Trophoblast cell (in vitro differentiated cells and primary cell): ENCODE measurements around the gene MRPS31.
"Not testable (repeated sequence)": the region's sequence is repeated elsewhere in the genome, so short reads cannot be mapped to it uniquely, and the experiment has no call there.

Source experiments
- DNase-seq, 2 donors: peaks; one replicate each; pipeline ENCODE4 v3.0.0-alpha.2; 2016
- H2AFZ ChIP-seq: 2 replicates; pipeline ENCODE4 v1.6.1; 2013; ENCODE audit warnings: low read length, moderate library complexity, mild to moderate bottlenecking; ENCODE audit not compliant: insufficient read depth, poor library complexity
- H2AK5ac ChIP-seq: 2 replicates; pipeline ENCODE4 v1.6.1; 2013; ENCODE audit warnings: mild to moderate bottlenecking, low read length
- H2BK120ac ChIP-seq: 2 replicates; pipeline ENCODE4 v1.6.1; 2013; ENCODE audit warnings: low read length, mild to moderate bottlenecking, moderate library complexity; ENCODE audit not compliant: insufficient read depth, poor library complexity
- H2BK12ac ChIP-seq: 2 replicates; pipeline ENCODE4 v1.6.1; 2013; ENCODE audit warnings: mild to moderate bottlenecking, low read length, moderate library complexity
- H2BK5ac ChIP-seq: 2 replicates; pipeline ENCODE4 v1.6.1; 2013; ENCODE audit warnings: low read length, low read depth, moderate library complexity, mild to moderate bottlenecking; ENCODE audit not compliant: poor library complexity
- H3K14ac ChIP-seq: 2 replicates; pipeline ENCODE4 v1.6.1; 2013; ENCODE audit warnings: mild to moderate bottlenecking, low read length
- H3K18ac ChIP-seq: 2 replicates; pipeline ENCODE4 v1.6.1; 2013; ENCODE audit warnings: mild to moderate bottlenecking, low read length
- H3K23ac ChIP-seq: 2 replicates; pipeline ENCODE4 v1.6.1; 2013; ENCODE audit warnings: low read length
- H3K27ac ChIP-seq: 2 replicates; pipeline ENCODE4 v1.5.1; 2013; ENCODE audit warnings: low read depth, mild to moderate bottlenecking, inconsistent platforms, low read length, moderate library complexity
- H3K27me3 ChIP-seq: 2 replicates; pipeline ENCODE4 v1.6.1; 2013; ENCODE audit warnings: inconsistent platforms, mild to moderate bottlenecking, low read length, moderate library complexity; ENCODE audit not compliant: insufficient read depth
- H3K36me3 ChIP-seq, 2 experiments: 1 replicate in 1 of 2; 2 replicates in 1 of 2; pipeline ENCODE4 v1.6.1; 2013; ENCODE audit warnings: low read length in 2 of 2, mild to moderate bottlenecking in 2 of 2, moderate library complexity in 1 of 2; ENCODE audit not compliant: insufficient read depth in 2 of 2, control insufficient read depth in 1 of 2
- H3K4ac ChIP-seq: 2 replicates; pipeline ENCODE4 v1.6.1; 2013; ENCODE audit warnings: low read depth, mild to moderate bottlenecking, low read length, moderate library complexity
- H3K4me1 ChIP-seq, 2 experiments: 1 replicate in 1 of 2; 2 replicates in 1 of 2; pipeline ENCODE4 v1.6.1; 2013; ENCODE audit warnings: low read length in 2 of 2, mild to moderate bottlenecking in 2 of 2, moderate library complexity in 1 of 2; ENCODE audit not compliant: insufficient read depth in 2 of 2, control insufficient read depth in 1 of 2
- H3K4me2 ChIP-seq: 2 replicates; pipeline ENCODE4 v1.6.1; 2013; ENCODE audit warnings: inconsistent platforms, mild to moderate bottlenecking, low read length, moderate library complexity
- H3K4me3 ChIP-seq: 2 replicates; pipeline ENCODE4 v1.5.1; 2013; ENCODE audit warnings: mild to moderate bottlenecking, low read depth, low read length, inconsistent platforms
- H3K79me1 ChIP-seq: one replicate; pipeline ENCODE4 v1.6.1; 2013; ENCODE audit warnings: low read length
- H3K79me2 ChIP-seq: 2 replicates; pipeline ENCODE4 v1.6.1; 2013; ENCODE audit warnings: low read length, mild to moderate bottlenecking; ENCODE audit not compliant: control insufficient read depth, insufficient read depth, poor library complexity
- H3K9ac ChIP-seq: 2 replicates; pipeline ENCODE4 v1.6.1; 2013; ENCODE audit warnings: mild to moderate bottlenecking, low read length
- H3K9me3 ChIP-seq: 2 replicates; pipeline ENCODE4 v1.6.1; 2013; ENCODE audit warnings: low read depth, mild to moderate bottlenecking, control low read depth, inconsistent platforms, low read length; ENCODE audit not compliant: insufficient read depth
- H4K12ac ChIP-seq: 2 replicates; pipeline ENCODE4 v1.6.1; 2013; ENCODE audit warnings: low read depth, mild to moderate bottlenecking, low read length, moderate library complexity
- H4K8ac ChIP-seq: 2 replicates; pipeline ENCODE4 v1.6.1; 2013; ENCODE audit warnings: low read depth, mild to moderate bottlenecking, low read length, moderate library complexity
- H4K91ac ChIP-seq: one replicate; pipeline ENCODE4 v1.6.1; 2013; ENCODE audit warnings: low read depth, mild to moderate bottlenecking, low read length, moderate library complexity
- WGBS: extraction: QIAGEN DNeasy Blood & Tissue Kit; methylation state at CpG from one replicate; pipeline ENCODE4 v1.1.7; 2013; ENCODE audit warnings: missing lambda C conversion rate; ENCODE audit not compliant: insufficient read length, insufficient coverage; ENCODE audit errors: extremely low coverage; 5-methylcytosine and 5-hydroxymethylcytosine counted together

Gene MRPS31

GRCh38 chr13:40714433-40714832, 56.6 kb downstream of the MRPS31 start:
- H4K12ac ChIP-seq, H3K4me3 ChIP-seq, H3K4ac ChIP-seq, H3K23ac ChIP-seq, DNase-seq, H3K14ac ChIP-seq, H3K27me3 ChIP-seq, H3K4me1 ChIP-seq, H3K18ac ChIP-seq, H2AK5ac ChIP-seq, H3K9me3 ChIP-seq, H3K79me1 ChIP-seq, H3K36me3 ChIP-seq, H3K79me2 ChIP-seq, H3K4me2 ChIP-seq, H2BK120ac ChIP-seq, H4K8ac ChIP-seq, H2BK5ac ChIP-seq, H3K9ac ChIP-seq, H4K91ac ChIP-seq, H2BK12ac ChIP-seq, H3K27ac ChIP-seq, H2AFZ ChIP-seq: not testable (repeated sequence)
- WGBS = no CpG with 5 or more reads among the region's 1 CpG

GRCh38 chr13:40706439-40706838, 64.6 kb downstream of the MRPS31 start:
- Histone ChIP-seq H4K12ac (no peak overlapping the region), H3K9me3 (no peaks in the 10 kb centered on the region), H3K27ac (no peak overlapping the region), H3K23ac (no peak overlapping the region), H2BK12ac (no peak overlapping the region), H4K8ac (no peak overlapping the region), H3K79me2 (no peaks in the 10 kb centered on the region), H3K14ac (no peak overlapping the region), H3K4me1 (no peaks in the 10 kb centered on the region), H3K27me3 (no peaks in the 10 kb centered on the region), H3K79me1 (no peaks in the 10 kb centered on the region), H2AK5ac (no peak overlapping the region), H3K36me3 (no peaks in the 10 kb centered on the region), H3K4ac (no peak overlapping the region), H2BK120ac (no peak overlapping the region), H3K4me2 (no peak overlapping the region), H3K9ac (no peak overlapping the region), H4K91ac (no peak overlapping the region), H2BK5ac (no peak overlapping the region), H3K18ac (no peak overlapping the region), H2AFZ (no peak overlapping the region), H3K4me3 (no peak overlapping the region)
- WGBS = no CpG with 5 or more reads among the region's 2 CpGs
- DNase-seq = no peak

- Histone ChIP-seq H3K18ac (no peak overlapping the region), H3K23ac (no peak overlapping the region), H3K27me3 (no peaks in the 10 kb centered on the region), H2BK12ac (no peak overlapping the region), H2BK120ac (no peak overlapping the region), H3K36me3 (no peaks in the 10 kb centered on the region), H3K9ac (no peak overlapping the region), H3K4me1 (no peaks in the 10 kb centered on the region), H3K79me2 (no peaks in the 10 kb centered on the region), H3K9me3 (no peaks in the 10 kb centered on the region), H4K91ac (no peak overlapping the region), H3K4me2 (no peak overlapping the region), H3K79me1 (no peaks in the 10 kb centered on the region), H2BK5ac (no peak overlapping the region), H4K8ac (no peak overlapping the region), H3K4me3 (no peak overlapping the region), H2AFZ (no peak overlapping the region), H4K12ac (no peak overlapping the region), H3K4ac (no peak overlapping the region), H2AK5ac (no peak overlapping the region), H3K27ac (no peak overlapping the region), H3K14ac (no peak overlapping the region)
- no CpG with 5 or more reads among the region's 5 CpGs for WGBS
- DNase-seq = no peak
Measured at GRCh38 chr13:40697711-40698110, 73.3 kb downstream of the MRPS31 start.

- no peak overlapping the region for H2AFZ ChIP-seq
Measured at GRCh38 chr13:40694426-40694825, 76.6 kb downstream of the MRPS31 start.

More at GRCh38 chr13:40694426-40694825, 76.6 kb downstream of the MRPS31 start:
- no peak for DNase-seq
- no peak overlapping the region for H3K4me2 ChIP-seq
- H3K4me3 ChIP-seq = no peak overlapping the region
- no peaks in the 10 kb centered on the region for H3K27me3 ChIP-seq
- H3K79me1 ChIP-seq = no peaks in the 10 kb centered on the region
- H3K36me3 ChIP-seq = no peaks in the 10 kb centered on the region
- no peak overlapping the region for H4K91ac ChIP-seq
- no peak overlapping the region for H3K27ac ChIP-seq
- H4K8ac ChIP-seq = no peak overlapping the region
- H2BK120ac ChIP-seq = no peak overlapping the region
- no CpG with 5 or more reads among the region's 4 CpGs for whole genome bisulfite sequencing
- no peak overlapping the region for H3K4ac ChIP-seq
- H4K12ac ChIP-seq = no peak overlapping the region
- H2AK5ac ChIP-seq = no peak overlapping the region
- H3K9me3 ChIP-seq = no peaks in the 10 kb centered on the region
- H3K23ac ChIP-seq = no peak overlapping the region
- no peak overlapping the region for H2BK12ac ChIP-seq
- H3K14ac ChIP-seq = no peak overlapping the region
- H3K18ac ChIP-seq = no peak overlapping the region
- no peak overlapping the region for H3K9ac ChIP-seq
- H2BK5ac ChIP-seq = no peak overlapping the region
- H3K4me1 ChIP-seq = no peaks in the 10 kb centered on the region
- H3K79me2 ChIP-seq = no peaks in the 10 kb centered on the region
